Common myeloid progenitor, CD34-positive (primary cell): ENCODE data around the gene CELF2.

Experiments used
- CTCF ChIA-PET: fragments of 350-600 bp; sonication (Branson Sonifier 250); formaldehyde crosslinking; loops from one replicate; lab custom pipeline; 2021; ENCODE audit warnings: antibody characterized with exemption; lab: Charles Lee
- POLR2A ChIA-PET: fragments of 350-600 bp; sonication (Branson Sonifier 250); formaldehyde crosslinking; loops from one replicate; lab custom pipeline; 2021; ENCODE audit warnings: antibody characterized with exemption; lab: Charles Lee
- DNase-seq, 3 donors: peaks; one replicate each; pipeline versions ENCODE4 v3.0.0 to v3.0.0-alpha.2; 2013
- H3K27ac ChIP-seq, 2 experiments: 1 replicate in 1 of 2; 2 replicates in 1 of 2; pipeline ENCODE4 v1.7.0; 2013; ENCODE audit warnings: inconsistent platforms in 2 of 2, low read length in 2 of 2, mild to moderate bottlenecking in 2 of 2, low read depth in 1 of 2, moderate library complexity in 1 of 2; ENCODE audit not compliant: severe bottlenecking in 2 of 2, insufficient read depth in 1 of 2, poor library complexity in 1 of 2
- H3K27me3 ChIP-seq, 5 experiments: replicated peaks in 2 of 5; 1 replicate in 3 of 5; 2 replicates in 2 of 5; pipeline versions ENCODE4 v1.6.1 to v1.7.0; 2013; ENCODE audit warnings: low read length in 4 of 5, mild to moderate bottlenecking in 2 of 5, moderate library complexity in 2 of 5, inconsistent platforms in 1 of 5; ENCODE audit not compliant: insufficient read depth in 5 of 5, control insufficient read depth in 4 of 5
- H3K36me3 ChIP-seq, 4 experiments: 1 replicate in 2 of 4; 2 replicates in 2 of 4; pipeline versions ENCODE4 v1.6.1 to v1.7.0; 2013; ENCODE audit warnings: low read length in 3 of 4, control low read depth in 1 of 4, mild to moderate bottlenecking in 1 of 4; ENCODE audit not compliant: control insufficient read depth in 4 of 4, insufficient read depth in 4 of 4
- H3K4me1 ChIP-seq, 4 experiments: 1 replicate in 3 of 4; 2 replicates in 1 of 4; pipeline versions ENCODE4 v1.6.1 to v1.7.1; 2013; ENCODE audit warnings: low read length in 3 of 4, mild to moderate bottlenecking in 3 of 4, control low read depth in 1 of 4, inconsistent platforms in 1 of 4, moderate library complexity in 1 of 4; ENCODE audit not compliant: control insufficient read depth in 4 of 4, insufficient read depth in 4 of 4; ENCODE audit errors: control extremely low read depth in 1 of 4
- H3K4me3 ChIP-seq, 7 experiments: 1 replicate in 4 of 7; 2 replicates in 3 of 7; pipeline versions ENCODE4 v1.5.1 to v1.7.0; 2013; ENCODE audit warnings: mild to moderate bottlenecking in 7 of 7, low read length in 6 of 7, moderate library complexity in 6 of 7, inconsistent platforms in 2 of 7, low read depth in 2 of 7, control low read depth in 1 of 7; ENCODE audit not compliant: insufficient read depth in 4 of 7, control insufficient read depth in 1 of 7; ENCODE audit errors: extremely low read depth in 1 of 7
- H3K9me3 ChIP-seq, 5 experiments: 1 replicate in 4 of 5; 2 replicates in 1 of 5; pipeline versions ENCODE4 v1.6.1 to v1.7.1; 2013; ENCODE audit warnings: low read length in 4 of 5, mild to moderate bottlenecking in 2 of 5, inconsistent platforms in 1 of 5, low read depth in 1 of 5, moderate library complexity in 1 of 5; ENCODE audit not compliant: control insufficient read depth in 4 of 5, insufficient read depth in 2 of 5; ENCODE audit errors: control extremely low read depth in 1 of 5
- whole genome bisulfite sequencing: methylation state at CpG from one replicate; pipeline ENCODE4 v1.1.5; 2013; ENCODE audit not compliant: insufficient coverage; 5-methylcytosine and 5-hydroxymethylcytosine counted together

CELF2 gene

DNA sequence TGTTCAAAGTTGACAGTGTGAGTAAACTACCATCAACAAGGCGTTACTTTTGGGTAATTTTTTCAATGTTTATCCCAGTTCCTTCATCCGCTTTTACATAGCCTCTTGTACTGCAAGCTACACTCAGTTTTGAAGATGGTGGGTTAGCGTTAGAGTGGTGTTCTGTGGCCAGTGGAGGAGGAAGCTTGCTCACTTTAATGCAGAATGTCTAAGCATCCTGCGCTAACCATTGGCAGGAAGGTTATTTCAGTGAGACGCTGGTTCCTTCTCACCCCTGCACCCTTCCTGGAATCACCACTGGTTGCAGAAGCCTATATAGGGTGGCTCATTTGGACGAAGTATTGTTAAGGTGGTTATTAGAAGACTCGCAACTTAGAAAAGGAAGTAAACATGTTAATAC lies 159.1 kb downstream of the CELF2 start:
- H3K4me3 ChIP-seq: peak overlapping the region in 3 of 7 experiments; percentile 12 to 44 (median 35)
- H3K4me1 ChIP-seq: peaks cover 74 to 99% (median 95%) of the 10 kb centered on the region in 4 experiments
- H3K9me3 ChIP-seq: no peaks in the 10 kb centered on the region
- peak in 1 of 3 donors; percentile 53 for DNase-seq
- peak overlapping the region; percentile 70 to 95 for H3K27ac ChIP-seq
- H3K27me3 ChIP-seq: no peaks in the 10 kb centered on the region
- peaks cover 16 to 82% (median 53%) of the 10 kb centered on the region in 4 experiments for H3K36me3 ChIP-seq
- ChIA-PET POLR2A (interaction anchor here (4.0 kb wide), 1 partner anchor 10 kb away, joined by 63 read pairs; no protein-coding TSS in a partner anchor), CTCF (interaction anchor here (0.6 to 5.3 kb wide), 5 partner anchors 10 to 35 kb away, joined by 3 to 58 read pairs (median 3); no protein-coding TSS in a partner anchor)
- no CpG with 5 or more reads among the region's 7 CpGs for WGBS

DNA sequence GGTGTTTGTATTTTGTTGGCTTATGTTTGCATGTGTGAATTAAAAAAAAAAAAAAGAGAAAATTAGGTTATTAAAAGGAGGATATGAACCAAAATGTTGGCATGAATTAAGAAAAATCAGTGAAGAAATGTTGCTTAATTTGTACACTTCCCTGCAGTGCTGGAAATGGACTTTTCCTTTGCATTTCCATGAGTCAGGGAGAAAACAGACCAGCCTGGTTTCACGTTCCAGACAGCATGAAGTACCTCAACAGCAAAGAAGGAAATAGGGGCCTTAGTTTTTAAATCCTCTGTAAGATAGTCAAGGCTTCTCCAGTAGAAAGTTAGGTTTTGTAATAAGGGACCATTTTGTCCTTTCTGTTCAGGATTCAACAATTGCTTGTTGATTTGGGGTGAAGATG lies 159.7 kb downstream of the CELF2 start:
- ChIA-PET POLR2A (interaction anchor here (1.5 to 4.0 kb wide), 3 partner anchors 11 to 64 kb away, joined by 6 to 63 read pairs (median 6); no protein-coding TSS in a partner anchor), CTCF (interaction anchor here (1.2 to 5.3 kb wide), 4 partner anchors 10 to 29 kb away, joined by 3 to 58 read pairs (median 4); no protein-coding TSS in a partner anchor)
- H3K36me3 ChIP-seq: peaks cover 18 to 83% (median 56%) of the 10 kb centered on the region in 4 experiments
- 40% methylated on average over 1 of the region's 1 CpG for WGBS
- no peak for DNase-seq
- H3K27ac ChIP-seq: peak overlapping the region; percentile 70 to 95
- H3K4me3 ChIP-seq: peak overlapping the region in 4 of 7 experiments; percentile 7 to 37 (median 26)
- H3K27me3 ChIP-seq: no peaks in the 10 kb centered on the region
- peaks cover 70 to 98% (median 92%) of the 10 kb centered on the region in 4 experiments for H3K4me1 ChIP-seq
- H3K9me3 ChIP-seq: no peaks in the 10 kb centered on the region

DNA sequence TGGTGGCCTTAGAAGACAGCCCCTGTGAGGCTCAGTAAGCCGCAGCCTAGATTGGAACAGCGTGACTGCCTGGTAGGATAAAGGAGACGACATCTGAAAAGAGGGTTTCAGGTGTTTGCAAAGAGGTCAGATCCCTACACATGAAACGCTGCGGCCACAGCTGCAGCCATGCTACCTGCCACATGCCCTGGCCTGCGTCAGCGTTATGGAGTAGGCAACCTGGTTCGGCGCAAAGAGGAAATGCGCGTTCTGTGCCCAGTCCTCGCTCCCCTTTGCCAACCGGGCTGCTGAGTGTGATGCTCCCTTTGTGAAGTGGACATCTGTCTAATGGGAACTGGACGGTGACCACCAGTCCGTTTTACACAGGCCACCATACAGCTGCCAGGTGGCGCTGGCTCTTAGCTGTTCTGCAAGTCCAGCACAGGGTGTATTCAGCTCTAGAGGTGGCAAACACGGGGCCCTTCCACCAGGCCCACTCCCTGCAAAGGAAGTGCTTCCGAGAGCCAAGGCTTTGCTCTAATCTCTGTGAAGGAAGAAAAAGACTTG lies 160.3 kb downstream of the CELF2 start:
- 74% methylated on average over 13 of the region's 18 CpGs for WGBS
- no peak for DNase-seq
- Histone ChIP-seq H3K27me3 (no peaks in the 10 kb centered on the region), H3K36me3 (peaks cover 19 to 83% (median 56%) of the 10 kb centered on the region in 4 experiments), H3K9me3 (no peaks in the 10 kb centered on the region), H3K4me3 (peak overlapping the region in 5 of 7 experiments; percentile 7 to 40 (median 32)), H3K27ac (peak overlapping the region; percentile 70 to 95), H3K4me1 (peaks cover 66 to 98% (median 88%) of the 10 kb centered on the region in 4 experiments)
- CTCF ChIA-PET: interaction anchor here (0.8 to 5.3 kb wide), 5 partner anchors 11 to 35 kb away, joined by 4 to 58 read pairs (median 5); no protein-coding TSS in a partner anchor
- POLR2A ChIA-PET: interaction anchor here (0.7 to 4.0 kb wide), 7 partner anchors 12 to 65 kb away, joined by 3 to 63 read pairs (median 6); no protein-coding TSS in a partner anchor

DNA sequence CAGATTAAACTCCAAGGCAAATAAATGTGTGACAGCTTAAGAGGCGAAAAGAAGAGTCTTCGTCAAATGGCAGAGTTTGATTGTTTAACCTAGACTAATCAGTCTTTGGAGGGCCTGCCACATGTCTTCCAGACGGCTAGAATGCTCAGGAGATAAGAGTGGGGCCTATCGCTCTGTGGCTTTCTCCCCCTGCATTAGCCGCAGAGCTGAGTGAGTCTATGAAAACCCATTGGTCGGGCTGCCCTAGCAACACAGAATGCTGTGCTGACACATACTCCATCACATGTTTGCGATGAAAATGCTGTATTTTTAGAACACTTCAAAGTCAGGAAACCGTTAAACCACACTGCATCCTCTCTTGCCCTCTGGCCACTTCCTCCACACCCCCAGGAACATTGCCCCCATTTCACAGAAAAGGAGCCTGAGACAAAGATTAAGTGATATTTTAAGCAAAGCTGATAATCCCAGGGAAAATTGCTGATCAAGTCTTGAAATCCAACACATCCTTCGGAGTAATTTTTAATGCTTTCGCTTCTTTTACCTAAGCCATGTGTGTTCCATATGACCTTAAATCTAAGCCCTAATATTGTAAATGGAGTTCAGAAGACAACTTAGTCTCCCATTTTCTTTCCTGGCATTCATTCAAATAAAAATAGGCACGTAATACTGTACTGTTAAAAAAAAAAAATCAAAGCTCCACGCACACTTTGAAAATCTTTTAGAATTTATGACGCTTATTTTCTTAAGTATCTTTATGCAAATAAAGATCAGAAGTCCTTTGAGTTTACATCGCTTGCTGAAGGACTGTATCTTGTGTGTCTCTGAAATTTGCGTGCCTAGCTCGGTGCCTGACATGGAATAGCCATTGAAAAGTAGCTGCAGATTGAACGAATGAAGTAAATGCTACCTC lies 161.2 kb downstream of the CELF2 start:
- ChIA-PET POLR2A (interaction anchor here (0.7 to 4.0 kb wide), 8 partner anchors 7 to 65 kb away, joined by 3 to 63 read pairs (median 5); no protein-coding TSS in a partner anchor), CTCF (interaction anchor here (0.6 to 5.3 kb wide), 10 partner anchors 12 to 160 kb away, joined by 3 to 58 read pairs (median 4); no protein-coding TSS in a partner anchor)
- peak; percentile 96 to 99 (median 98) for DNase-seq
- 32% methylated on average over 15 of the region's 17 CpGs for WGBS
- Histone ChIP-seq H3K9me3 (no peaks in the 10 kb centered on the region), H3K4me3 (peak overlapping the region in 3 of 7 experiments; percentile 30 to 32 (median 31)), H3K27ac (peak overlapping the region; percentile 72 to 95), H3K4me1 (peaks cover 57 to 96% (median 82%) of the 10 kb centered on the region in 4 experiments), H3K36me3 (peaks cover 22 to 83% (median 57%) of the 10 kb centered on the region in 4 experiments), H3K27me3 (no peaks in the 10 kb centered on the region)

DNA sequence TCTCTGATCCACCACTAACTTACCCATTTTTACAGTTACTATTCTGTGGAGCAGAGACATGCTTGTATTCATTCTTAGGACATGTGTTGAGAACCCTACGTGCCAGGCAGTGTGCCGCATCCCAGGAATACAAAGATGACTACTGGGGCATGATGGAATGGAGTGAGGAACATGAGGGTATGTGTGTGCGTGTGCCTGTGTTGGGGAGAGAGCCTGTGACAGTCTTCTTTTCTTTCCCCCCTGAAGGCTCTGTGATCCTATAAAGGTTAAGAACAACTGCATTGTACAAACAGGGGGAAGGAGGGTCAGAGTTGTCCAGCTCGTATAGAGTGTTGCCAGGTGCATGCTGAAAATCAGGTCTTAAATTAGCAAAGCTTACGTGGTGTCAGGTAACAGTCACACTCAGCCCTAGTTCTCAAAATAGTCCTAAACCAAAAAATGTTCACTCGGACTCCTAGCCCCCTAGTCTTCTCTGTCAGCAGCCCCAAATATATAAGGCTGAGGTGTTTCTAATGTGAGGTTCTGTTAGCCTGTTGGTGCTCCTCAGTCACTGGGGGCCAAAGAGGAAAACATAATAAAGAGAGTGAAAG lies 161.9 kb downstream of the CELF2 start:
- peaks cover 50 to 88% (median 74%) of the 10 kb centered on the region in 4 experiments for H3K4me1 ChIP-seq
- H3K36me3 ChIP-seq: peaks cover 20 to 82% (median 60%) of the 10 kb centered on the region in 4 experiments
- CTCF ChIA-PET: interaction anchor here (0.6 to 5.3 kb wide), 8 partner anchors 12 to 161 kb away, joined by 3 to 58 read pairs (median 4); no protein-coding TSS in a partner anchor
- peaks cover 0 to 5% (median under 1%) of the 10 kb centered on the region in 5 experiments for H3K9me3 ChIP-seq
- DNase-seq: no peak
- H3K4me3 ChIP-seq: peak overlapping the region in 5 of 7 experiments; percentile 1 to 32 (median 20)
- WGBS: no CpG with 5 or more reads among the region's 6 CpGs
- peak overlapping the region; percentile 72 to 95 for H3K27ac ChIP-seq
- no peaks in the 10 kb centered on the region for H3K27me3 ChIP-seq
- POLR2A ChIA-PET: interaction anchor here (0.6 to 4.0 kb wide), 3 partner anchors 8 to 15 kb away, joined by 3 to 63 read pairs (median 4); no protein-coding TSS in a partner anchor

DNA sequence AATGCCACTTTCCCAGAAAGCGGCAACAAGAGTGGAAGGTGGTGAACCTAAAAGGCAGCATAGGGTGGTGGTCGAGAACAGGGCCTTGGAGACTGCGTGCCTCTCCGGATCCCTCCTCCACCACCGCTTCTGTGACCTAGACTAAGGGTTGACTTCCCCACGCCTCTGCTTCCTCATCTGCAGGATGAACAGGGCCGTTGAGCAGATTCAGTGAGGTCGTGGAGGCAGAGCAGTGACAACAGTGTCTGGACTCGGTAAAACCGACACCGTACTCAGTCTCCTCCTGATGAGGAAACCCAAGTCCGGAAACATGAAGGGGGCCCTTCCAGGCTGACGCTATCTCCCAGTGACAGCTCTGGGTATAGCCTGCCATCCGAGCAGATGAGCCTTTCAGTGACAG lies 162.6 kb downstream of the CELF2 start:
- CTCF ChIA-PET: interaction anchor here (1.0 to 5.3 kb wide), 5 partner anchors 13 to 161 kb away, joined by 3 to 58 read pairs (median 5); no protein-coding TSS in a partner anchor
- peaks cover 44 to 82% (median 68%) of the 10 kb centered on the region in 4 experiments for H3K4me1 ChIP-seq
- H3K4me3 ChIP-seq: peak overlapping the region in 5 of 7 experiments; percentile 0 to 30 (median 20)
- POLR2A ChIA-PET: interaction anchor here (0.6 to 4.0 kb wide), 3 partner anchors 9 to 15 kb away, joined by 3 to 63 read pairs (median 4); no protein-coding TSS in a partner anchor
- 2% methylated on average over 12 of the region's 14 CpGs for WGBS
- DNase-seq: peak; percentile 54 to 85 (median 80)
- H3K27me3 ChIP-seq: no peaks in the 10 kb centered on the region
- H3K36me3 ChIP-seq: peaks cover 23 to 83% (median 63%) of the 10 kb centered on the region in 4 experiments
- peak overlapping the region; percentile 72 to 95 for H3K27ac ChIP-seq
- peaks cover 1 to 12% (median 6%) of the 10 kb centered on the region in 5 experiments for H3K9me3 ChIP-seq
